NCI-H1048 (cell line): ENCODE results near the gene KLC1.

Experiments
- DNase-seq: peaks from one replicate; lab custom pipeline; 2025; lab: John Stamatoyannopoulos, UW

The KLC1 gene

GRCh38 chr14:103704708-103705107 is 75.7 kb downstream of the KLC1 start:
- no peak for DNase-seq

GRCh38 chr14:103705118-103705503 is 76.1 kb downstream of the KLC1 start:
- DNase-seq, result no peak

- no peak for DNase-seq
Measured at GRCh38 chr14:103705504-103706284, 76.7 kb downstream of the KLC1 start.

- no peak for DNase-seq
Measured at GRCh38 chr14:103706551-103707328, 77.7 kb downstream of the KLC1 start.

GRCh38 chr14:103707329-103708263 is 78.6 kb downstream of the KLC1 start:
- DNase-seq, result no peak

- DNase-seq, result no peak
Measured at GRCh38 chr14:103708750-103709187, 79.8 kb downstream of the KLC1 start.

- DNase-seq, result no peak
Measured at GRCh38 chr14:103709814-103710213, 80.8 kb downstream of the KLC1 start.

- no peak for DNase-seq
Measured at GRCh38 chr14:103710771-103711377, 81.9 kb downstream of the KLC1 start.

GRCh38 chr14:103711516-103712431 is 82.8 kb downstream of the KLC1 start:
- DNase-seq, result no peak

GRCh38 chr14:103712633-103713247 is 83.7 kb downstream of the KLC1 start:
- DNase-seq, result no peak

GRCh38 chr14:103713304-103714062 is 84.5 kb downstream of the KLC1 start:
- DNase-seq, result no peak

- DNase-seq, result no peak
Measured at GRCh38 chr14:103714063-103714724, 85.2 kb downstream of the KLC1 start.

- DNase-seq, result peak; percentile 98
Measured at GRCh38 chr14:103715052-103716000, 86.3 kb downstream of the KLC1 start, which contains the start of the genes XRCC3 and ZFYVE21. TSS of gene XRCC3 (minus strand) at chr14:103715451. CDS start at chr14:103711087, 4,364 bp downstream. TSS of gene ZFYVE21 (plus strand) at chr14:103715810. CDS start at chr14:103715842, 32 bp downstream.

GRCh38 chr14:103716091-103716801 is 87.2 kb downstream of the KLC1 start:
- DNase-seq, result no peak

GRCh38 chr14:103716899-103717411 is 87.9 kb downstream of the KLC1 start:
- DNase-seq, result no peak

GRCh38 chr14:103718572-103718971 is 89.6 kb downstream of the KLC1 start:
- DNase-seq, result no peak

GRCh38 chr14:103719751-103720150 is 90.7 kb downstream of the KLC1 start:
- no peak for DNase-seq
